ENCODE results near the gene LIPT2. TPM values are rescaled to one million over a fixed set of nuclear protein-coding genes. Genes with fewer than 3 reads are reported as not detected.

The LIPT2 gene
- total RNA-seq, 2 experiments from 2014 or later: 3.1 to 4.4 TPM

DNA sequence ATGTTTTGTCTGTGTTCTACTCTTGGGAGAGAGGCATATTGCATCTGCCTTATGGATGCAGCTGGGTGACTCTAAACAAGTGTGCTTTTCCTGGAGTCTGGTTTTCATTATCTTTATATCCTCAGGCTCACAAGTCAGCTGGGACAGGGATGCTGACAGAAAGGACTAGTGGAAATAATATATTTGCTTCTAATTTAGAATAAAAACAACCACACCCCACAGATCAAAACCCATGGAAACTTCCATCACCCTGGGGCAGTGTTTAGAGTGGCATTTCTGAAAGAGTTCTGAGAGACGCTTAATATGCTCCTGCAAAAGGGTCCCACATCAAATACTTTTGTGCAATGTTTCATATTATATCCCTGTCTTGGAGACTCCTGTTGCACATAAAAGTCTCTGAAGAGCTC lies 47.0 kb downstream of the LIPT2 start:
- ChIA-PET CTCF (interaction anchor here (1.2 to 4.7 kb wide), 2 partner anchors 57 to 191 kb away, joined by 8 to 57 read pairs; no protein-coding TSS in a partner anchor), POLR2A (no interaction called here)
- DNase-seq: no peak
- H3K36me3 Mint-ChIP-seq (ENCODE audit: low read depth): no peaks in the 10 kb centered on the region
- no peaks in the 10 kb centered on the region for H3K9me3 Mint-ChIP-seq (ENCODE audit: insufficient read depth)
- no peak overlapping the region for H3K4me3 Mint-ChIP-seq
- no peak for ATAC-seq
- H3K27me3 Mint-ChIP-seq (ENCODE audit: low read depth): peaks cover 12% of the 10 kb centered on the region
- peaks cover 1% of the 10 kb centered on the region for H3K4me1 Mint-ChIP-seq (ENCODE audit: low read depth)
- no peak overlapping the region for H3K27ac Mint-ChIP-seq

DNA sequence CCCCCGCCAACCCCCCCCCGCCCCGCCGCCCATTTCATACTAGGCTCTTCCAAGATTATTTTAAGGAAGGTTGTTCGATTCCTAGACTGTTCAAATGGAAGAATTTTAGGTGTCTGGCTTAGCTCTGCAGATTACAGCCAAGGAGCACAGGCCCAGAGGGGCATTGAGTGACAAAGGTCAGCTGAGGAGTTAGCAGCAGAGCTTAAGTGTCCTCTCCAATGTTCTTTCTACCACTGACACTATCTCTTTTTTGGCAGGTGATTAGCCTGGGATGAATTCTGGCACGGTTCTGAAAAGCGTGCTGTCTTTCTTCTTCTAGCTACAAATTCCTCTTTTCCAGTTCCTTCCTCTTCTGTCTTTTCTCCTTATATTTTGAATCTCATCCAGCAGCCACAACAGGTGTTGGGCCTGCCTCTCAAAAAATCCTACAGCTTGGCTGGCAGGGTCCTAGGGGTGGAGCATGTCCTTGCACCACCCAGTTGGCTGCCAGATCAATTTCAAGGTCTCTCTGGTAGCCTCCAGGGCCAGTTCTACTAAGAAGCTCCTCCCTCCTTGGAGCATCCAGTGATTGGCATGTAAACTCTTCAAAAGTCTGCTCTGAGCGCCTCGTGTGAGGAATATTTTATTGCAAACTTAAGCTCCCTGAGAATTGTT lies 49.2 kb downstream of the LIPT2 start:
- POLR2A ChIA-PET: no interaction called here
- no peaks in the 10 kb centered on the region for H3K4me1 Mint-ChIP-seq (ENCODE audit: low read depth)

DNA sequence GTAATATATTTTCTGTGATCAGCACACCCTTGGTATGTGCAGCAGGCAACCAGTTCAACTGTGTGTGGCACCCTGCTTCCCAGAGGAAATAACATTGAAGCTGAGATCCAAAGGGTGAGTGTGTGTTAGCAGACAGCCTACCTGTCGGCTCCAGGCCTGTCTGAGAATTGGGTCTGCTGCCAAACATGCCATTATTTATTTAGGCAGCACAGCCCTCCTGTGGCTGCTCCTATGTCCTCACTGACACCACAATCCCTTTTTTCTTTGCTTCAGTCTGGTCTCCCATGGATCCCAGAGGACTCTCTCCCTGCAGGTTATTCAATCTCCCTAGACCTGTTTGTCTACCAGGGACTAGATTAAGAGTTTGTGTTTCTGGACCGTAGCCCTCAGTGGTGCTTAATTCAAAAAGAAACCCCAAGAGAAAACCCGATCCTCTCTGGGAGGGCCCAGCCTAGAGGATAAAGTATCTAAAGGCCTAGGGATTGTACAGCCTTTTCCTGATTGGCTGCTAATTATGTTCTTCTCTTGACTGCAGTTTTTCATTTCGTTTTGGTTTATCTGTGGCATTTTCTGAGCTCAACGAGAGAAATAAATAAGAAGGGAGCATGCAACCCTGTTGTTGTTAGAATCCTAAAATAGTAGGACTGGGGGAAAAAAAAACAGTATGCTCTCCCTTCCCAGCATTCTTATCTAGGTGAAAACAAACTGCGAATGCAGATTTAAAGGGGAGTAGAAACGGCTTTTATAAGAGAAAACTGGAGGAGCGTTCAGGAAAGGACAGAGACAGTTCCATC lies 50.3 kb downstream of the LIPT2 start:
- Mint-ChIP-seq H3K4me1 (ENCODE audit: low read depth) (no peaks in the 10 kb centered on the region), H3K36me3 (ENCODE audit: low read depth) (no peaks in the 10 kb centered on the region), H3K27ac (no peak overlapping the region), H3K27me3 (ENCODE audit: low read depth) (peaks cover 6% of the 10 kb centered on the region), H3K9me3 (ENCODE audit: insufficient read depth) (no peaks in the 10 kb centered on the region), H3K4me3 (no peak overlapping the region)
- ChIA-PET POLR2A (no interaction called here), CTCF (interaction anchor here (0.8 to 2.3 kb wide), 6 partner anchors 11 to 188 kb away, joined by 3 to 11 read pairs (median 6); no protein-coding TSS in a partner anchor)
- ATAC-seq (no peak), DNase-seq (no peak)

More for the DNA sequence above, 49.2 kb downstream of the LIPT2 start:
- Mint-ChIP-seq H3K36me3 (ENCODE audit: low read depth) (no peaks in the 10 kb centered on the region), H3K27ac (no peak overlapping the region), H3K4me3 (no peak overlapping the region), H3K27me3 (ENCODE audit: low read depth) (peaks cover 6% of the 10 kb centered on the region), H3K9me3 (ENCODE audit: insufficient read depth) (no peaks in the 10 kb centered on the region)
- DNase-seq (no peak), ATAC-seq (no peak)
- CTCF ChIA-PET: interaction anchor here (0.5 to 2.3 kb wide), 6 partner anchors 10 to 189 kb away, joined by 3 to 11 read pairs (median 4); no protein-coding TSS in a partner anchor

DNA sequence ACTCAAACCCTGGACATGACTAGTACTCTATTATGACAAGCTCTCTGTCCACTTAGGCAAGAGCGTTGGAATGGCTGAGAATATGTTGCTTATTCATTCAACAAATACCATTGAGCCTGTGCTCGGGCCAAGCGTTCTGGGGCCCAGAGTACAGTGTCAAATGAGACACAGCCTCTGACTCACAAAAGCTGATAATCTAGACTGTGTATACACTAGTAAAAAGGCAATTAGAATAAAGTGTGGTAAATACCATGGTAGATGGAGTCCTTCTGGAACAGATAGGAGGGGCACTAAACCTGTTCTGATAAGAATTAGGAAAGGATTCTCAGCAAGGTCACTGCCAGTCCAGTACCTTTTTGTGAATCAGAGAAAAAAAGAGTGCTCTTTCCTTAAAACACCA lies 50.9 kb downstream of the LIPT2 start:
- ATAC-seq (no peak), DNase-seq (no peak)
- CTCF ChIA-PET: interaction anchor here (2.2 kb wide), 1 partner anchor 54 kb away, joined by 8 read pairs; no protein-coding TSS in a partner anchor
- H3K36me3 Mint-ChIP-seq (ENCODE audit: low read depth): no peaks in the 10 kb centered on the region
- H3K9me3 Mint-ChIP-seq (ENCODE audit: insufficient read depth): no peaks in the 10 kb centered on the region
- POLR2A ChIA-PET: no interaction called here
- no peaks in the 10 kb centered on the region for H3K4me1 Mint-ChIP-seq (ENCODE audit: low read depth)
- no peak overlapping the region for H3K4me3 Mint-ChIP-seq
- peaks cover 6% of the 10 kb centered on the region for H3K27me3 Mint-ChIP-seq (ENCODE audit: low read depth)
- no peak overlapping the region for H3K27ac Mint-ChIP-seq

Other genes starting within 250 kb of the LIPT2 start
- gene P4HA3, start 182.1 kb downstream of the LIPT2 start, total RNA-seq: not detected
- 1 to 10 TPM; 6.1 to 6.5 TPM for gene PGM2L1, start 95.3 kb downstream of the LIPT2 start, total RNA-seq
- not detected for gene KCNE3, start 26.2 kb downstream of the LIPT2 start, total RNA-seq
- 10 to 100 TPM; 45.4 to 50.4 TPM for gene POLD3, start 98.9 kb upstream of the LIPT2 start, total RNA-seq
- not detected for gene CHRDL2, start 237.7 kb upstream of the LIPT2 start, total RNA-seq